Breast epithelium (tissue), 4 donors: ENCODE results near the gene YOD1. TPM values are rescaled to one million over a fixed set of nuclear protein-coding genes. Genes with fewer than 3 reads are reported as not detected.

Experiments used
- DNase-seq, 2 donors: peaks; one replicate each; pipeline ENCODE4 v3.0.0-alpha.2; 2019; ENCODE audit warnings: low spot score in 2 of 2
- H3K27ac ChIP-seq, 2 donors: fragments of 200-600 bp; sonication (generic) in 1 of 2; one replicate each; pipeline ENCODE4 v1.5.1; 2016 to 2019; ENCODE audit warnings: mild to moderate bottlenecking in 1 of 2
- H3K27me3 ChIP-seq, 2 donors: fragments of 200-600 bp; sonication (generic) in 1 of 2; one replicate each; pipeline versions ENCODE4 v1.5.1 to v1.6.0; 2017 to 2019; ENCODE audit warnings: control low read depth in 1 of 2, mild to moderate bottlenecking in 1 of 2
- H3K36me3 ChIP-seq: fragments of 200-600 bp; one replicate; pipeline ENCODE4 v1.5.1; 2019
- H3K4me1 ChIP-seq, 2 donors: fragments of 200-600 bp; sonication (generic); one replicate each; pipeline ENCODE4 v1.5.1; 2016 to 2019; ENCODE audit warnings: control low read depth in 1 of 2
- H3K4me3 ChIP-seq, 3 donors: fragments of 200-600 bp; sonication (generic); 1 replicate in 2 of 3; 2 replicates in 1 of 3; pipeline ENCODE4 v1.5.1; 2016 to 2019; ENCODE audit warnings: mild to moderate bottlenecking in 3 of 3, moderate library complexity in 2 of 3
- H3K9me3 ChIP-seq, 2 donors: fragments of 200-600 bp; sonication (generic) in 1 of 2; one replicate each; pipeline ENCODE4 v1.5.1; 2016 to 2019; ENCODE audit warnings: control low read depth in 1 of 2
- CTCF ChIP-seq, 3 donors: fragments of 450-650 bp; IDR thresholded peaks; one replicate each; pipeline ENCODE4 v1.5.1; 2016 to 2017; ENCODE audit warnings: antibody characterized with exemption in 3 of 3, mild to moderate bottlenecking in 3 of 3, moderate library complexity in 3 of 3
- POLR2A ChIP-seq: fragments of 450-650 bp; IDR thresholded peaks from one replicate; pipeline ENCODE4 v1.6.1; 2016; ENCODE audit warnings: antibody characterized with exemption, mild to moderate bottlenecking, moderate library complexity
- POLR2AphosphoS5 ChIP-seq, 3 donors: sonication (generic); formaldehyde crosslinking; IDR thresholded peaks; one replicate each; pipeline ENCODE4 v1.6.1; 2017; ENCODE audit warnings: antibody characterized with exemption in 3 of 3
- intact Hi-C: fragments of 100-400 bp; cut with DNase I; formaldehyde crosslinking; loops from one replicate; pipeline ENCODE4 v1.15.1; 2023; ENCODE audit warnings: low total_unique reads
- total RNA-seq, 3 donors: library from RNA; depleted of rRNA; stranded (reverse); fragments of >200 nt; gene quantifications; one replicate each; pipeline ENCODE4 v1.1.0, GENCODE V29; 2016

YOD1 gene
- total RNA-seq, 3 donors from 2014 or later = 6.9 to 13.3 (median 9.2) TPM

GRCh38 chr1:207007352-207008033 lies 43.5 kb downstream of the YOD1 start:
- H3K4me1 ChIP-seq = peaks cover 0 to 4% of the 10 kb centered on the region in 2 donors
- peak in 1 of 2 donors; percentile 94 for DNase-seq
- peaks cover 0 to 19% of the 10 kb centered on the region in 2 donors for H3K9me3 ChIP-seq
- peak overlapping the region in 1 of 3 donors; percentile 13 for H3K4me3 ChIP-seq
- no peaks in the 10 kb centered on the region for H3K36me3 ChIP-seq
- intact Hi-C loops = no loop called here
- H3K27ac ChIP-seq = peak overlapping the region; percentile 90 to 95
- H3K27me3 ChIP-seq = no peaks in the 10 kb centered on the region
- TF ChIP-seq POLR2AphosphoS5 (IDR thresholded peaks at IDR 0.05) (peak in 1 of 3 donors; percentile 44), CTCF (IDR thresholded peaks at IDR 0.05) (no peak)

GRCh38 chr1:207006914-207007313 lies 44.1 kb downstream of the YOD1 start:
- TF ChIP-seq POLR2AphosphoS5 (IDR thresholded peaks at IDR 0.05) = no peak
- no peak for TF ChIP-seq POLR2A
- TF ChIP-seq CTCF (IDR thresholded peaks at IDR 0.05) = no peak
- intact Hi-C loops = no loop called here
- H3K36me3 ChIP-seq = no peaks in the 10 kb centered on the region
- H3K27ac ChIP-seq = peak overlapping the region; percentile 90 to 95
- peaks cover 0 to 19% of the 10 kb centered on the region in 2 donors for H3K9me3 ChIP-seq
- no peaks in the 10 kb centered on the region for H3K27me3 ChIP-seq
- peaks cover 0 to 4% of the 10 kb centered on the region in 2 donors for H3K4me1 ChIP-seq
- no peak for DNase-seq
- peak overlapping the region in 1 of 3 donors; percentile 13 for H3K4me3 ChIP-seq

GRCh38 chr1:207006083-207006482 lies 44.9 kb downstream of the YOD1 start:
- Histone ChIP-seq H3K27me3 (no peaks in the 10 kb centered on the region), H3K4me3 (no peak overlapping the region), H3K4me1 (peaks cover 0 to 4% of the 10 kb centered on the region in 2 donors), H3K27ac (peak overlapping the region; percentile 90 to 95), H3K9me3 (peaks cover 0 to 19% of the 10 kb centered on the region in 2 donors), H3K36me3 (no peaks in the 10 kb centered on the region)
- no peak for DNase-seq
- TF ChIP-seq CTCF (IDR thresholded peaks at IDR 0.05) (no peak), POLR2A (no peak), POLR2AphosphoS5 (IDR thresholded peaks at IDR 0.05) (no peak)
- intact Hi-C loops = no loop called here

GRCh38 chr1:207004931-207005830 lies 45.8 kb downstream of the YOD1 start:
- intact Hi-C loops = no loop called here
- no peaks in the 10 kb centered on the region for H3K36me3 ChIP-seq
- peak overlapping the region; percentile 90 to 95 for H3K27ac ChIP-seq

More at GRCh38 chr1:207004931-207005830, 45.8 kb downstream of the YOD1 start:
- Histone ChIP-seq H3K4me1 (peaks cover 0 to 4% of the 10 kb centered on the region in 2 donors), H3K9me3 (peaks cover 0 to 19% of the 10 kb centered on the region in 2 donors), H3K27me3 (no peaks in the 10 kb centered on the region), H3K4me3 (no peak overlapping the region)
- peak in 1 of 2 donors; percentile 57 for DNase-seq
- TF ChIP-seq POLR2A = no peak
- no peak for TF ChIP-seq POLR2AphosphoS5 (IDR thresholded peaks at IDR 0.05)
- peak in 2 of 3 donors; percentile 43 to 59 for TF ChIP-seq CTCF (IDR thresholded peaks at IDR 0.05)
